ENCODE data around the gene ATP5MG.

DNA sequence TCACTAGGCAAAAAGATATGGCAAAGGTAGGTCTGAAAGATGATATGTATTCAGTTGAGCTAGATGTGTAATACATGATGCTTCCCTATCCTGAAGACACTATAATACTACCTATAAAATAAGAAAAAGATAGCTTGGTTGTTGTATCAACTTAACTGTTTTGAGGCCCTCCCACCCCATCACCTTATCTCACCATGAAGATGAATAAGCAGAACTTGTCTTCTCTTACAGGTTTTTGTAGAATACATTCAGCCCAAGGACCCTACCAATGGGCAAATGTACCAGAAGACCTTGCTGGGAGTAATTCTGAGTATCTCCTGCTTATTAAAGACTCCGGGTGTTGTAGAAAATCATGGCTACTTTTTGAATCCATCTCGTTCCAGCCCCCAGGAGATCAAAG is 28.1 kb upstream of the ATP5MG start:
- TF ChIP-seq, protein P1, sequence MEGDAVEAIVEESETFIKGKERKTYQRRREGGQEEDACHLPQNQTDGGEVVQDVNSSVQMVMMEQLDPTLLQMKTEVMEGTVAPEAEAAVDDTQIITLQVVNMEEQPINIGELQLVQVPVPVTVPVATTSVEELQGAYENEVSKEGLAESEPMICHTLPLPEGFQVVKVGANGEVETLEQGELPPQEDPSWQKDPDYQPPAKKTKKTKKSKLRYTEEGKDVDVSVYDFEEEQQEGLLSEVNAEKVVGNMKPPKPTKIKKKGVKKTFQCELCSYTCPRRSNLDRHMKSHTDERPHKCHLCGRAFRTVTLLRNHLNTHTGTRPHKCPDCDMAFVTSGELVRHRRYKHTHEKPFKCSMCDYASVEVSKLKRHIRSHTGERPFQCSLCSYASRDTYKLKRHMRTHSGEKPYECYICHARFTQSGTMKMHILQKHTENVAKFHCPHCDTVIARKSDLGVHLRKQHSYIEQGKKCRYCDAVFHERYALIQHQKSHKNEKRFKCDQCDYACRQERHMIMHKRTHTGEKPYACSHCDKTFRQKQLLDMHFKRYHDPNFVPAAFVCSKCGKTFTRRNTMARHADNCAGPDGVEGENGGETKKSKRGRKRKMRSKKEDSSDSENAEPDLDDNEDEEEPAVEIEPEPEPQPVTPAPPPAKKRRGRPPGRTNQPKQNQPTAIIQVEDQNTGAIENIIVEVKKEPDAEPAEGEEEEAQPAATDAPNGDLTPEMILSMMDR (IDR thresholded peaks at IDR 0.05): no peak
- no peak for TF ChIP-seq POLR2A (IDR thresholded peaks at IDR 0.05)
